Myocyte (in vitro differentiated cells): Measurements from ENCODE around the gene LAMA1. TPM values are rescaled to one million over a fixed set of nuclear protein-coding genes. Genes with fewer than 3 reads are reported as not detected.

Experiments used
- total RNA-seq: library from RNA; depleted of rRNA; stranded (reverse); fragments of >200 nt; gene quantifications from 2 replicates; pipeline ENCODE4 v1.2.3, GENCODE V29; 2014

The LAMA1 gene
- total RNA-seq, 1 donor from 2014 or later = 0.56 TPM

Other genes with a start within 250 kb of the LAMA1 start
- not detected in 2 replicates for gene LRRC30, start 113.3 kb upstream of the LAMA1 start, total RNA-seq